Gastrocnemius medialis (tissue), 4 donors: ENCODE results near the gene SNX12. TPM values are rescaled to one million over a fixed set of nuclear protein-coding genes. Genes with fewer than 3 reads are reported as not detected.
"Not testable (repeated sequence)": the region's sequence is repeated elsewhere in the genome, so short reads cannot be mapped to it uniquely, and the experiment has no call there.

Source experiments
- ATAC-seq, 2 donors: fragments of 150-250 bp; one replicate each; pipeline ENCODE4 v1.9.1; 2016
- DNase-seq, 2 donors: peaks; one replicate each; pipeline ENCODE4 v3.0.0-alpha.2; 2019
- H3K27ac ChIP-seq, 4 donors: fragments of 200-600 bp; sonication (generic); 1 replicate in 1 of 4; 2 replicates in 3 of 4; pipeline ENCODE4 v1.5.1; 2016 to 2018; ENCODE audit warnings: mild to moderate bottlenecking in 2 of 4, moderate library complexity in 1 of 4
- H3K27me3 ChIP-seq, 3 donors: fragments of 200-600 bp; sonication (generic) in 2 of 3; 1 replicate in 1 of 3; 2 replicates in 2 of 3; pipeline versions ENCODE4 v1.5.1 to v1.6.0; 2016 to 2019; ENCODE audit warnings: mild to moderate bottlenecking in 1 of 3, moderate library complexity in 1 of 3
- H3K36me3 ChIP-seq, 2 donors: fragments of 200-600 bp; sonication (generic) in 1 of 2; one replicate each; pipeline ENCODE4 v1.5.1; 2017 to 2018
- H3K4me1 ChIP-seq, 2 donors: fragments of 200-600 bp; sonication (generic) in 1 of 2; one replicate each; pipeline ENCODE4 v1.5.1; 2016 to 2017; ENCODE audit warnings: mild to moderate bottlenecking in 2 of 2
- H3K4me3 ChIP-seq, 4 donors: fragments of 200-600 bp; sonication (generic) in 3 of 4; 1 replicate in 1 of 4; 2 replicates in 3 of 4; pipeline ENCODE4 v1.5.1; 2016 to 2019; ENCODE audit warnings: mild to moderate bottlenecking in 2 of 4
- H3K9me3 ChIP-seq, 3 donors: fragments of 200-600 bp; sonication (generic) in 2 of 3; 1 replicate in 1 of 3; 2 replicates in 2 of 3; pipeline ENCODE4 v1.5.1; 2016 to 2019
- CTCF ChIP-seq, 5 experiments: fragments of 450-650 bp in 3 of 5; fragments of 200-600 bp in 2 of 5; sonication (generic) in 2 of 5; IDR thresholded peaks in 4 of 5; conservative IDR thresholded peaks in 1 of 5; 1 replicate in 4 of 5; 2 replicates in 1 of 5; pipeline ENCODE4 v1.5.1; 2016 to 2019; ENCODE audit warnings: antibody characterized with exemption in 5 of 5, mild to moderate bottlenecking in 3 of 5, moderate library complexity in 3 of 5
- POLR2A ChIP-seq, 2 donors: fragments of 450-650 bp; IDR thresholded peaks; one replicate each; pipeline ENCODE4 v1.6.1; 2017; ENCODE audit warnings: antibody characterized with exemption in 2 of 2, mild to moderate bottlenecking in 2 of 2, moderate library complexity in 2 of 2
- in situ Hi-C, 4 donors: fragments of 200-750 bp; cut with MboI; loops; one replicate each; pipeline versions ENCODE4 v1.15.0 to v1.8.0; 2017; ENCODE audit warnings: low sequenced_read_pairs in 4 of 4
- intact Hi-C: fragments of 100-400 bp; cut with DNase I; formaldehyde crosslinking; loops from one replicate; pipeline ENCODE4 v1.15.1; 2023; ENCODE audit warnings: low total_unique reads
- total RNA-seq, 4 donors: library from RNA; depleted of rRNA; stranded (reverse); fragments of >200 nt; gene quantifications; one replicate each; pipeline versions ENCODE4 v1.1.0 to v1.2.3, GENCODE V29; 2016

SNX12 gene
- total RNA-seq, 4 donors from 2014 or later, result 31.7 to 66.9 (median 43.4) TPM

- no peaks in the 10 kb centered on the region for H3K36me3 ChIP-seq
- intact Hi-C loops (no loop called here), in situ Hi-C loops (no loop called here)
- DNase-seq (no peak), ATAC-seq (no peak)
- no peaks in the 10 kb centered on the region for H3K27me3 ChIP-seq
- no peak overlapping the region for H3K4me3 ChIP-seq
- TF ChIP-seq POLR2A (IDR thresholded peaks at IDR 0.05), result no peak
- no peak for TF ChIP-seq CTCF (IDR thresholded peaks at IDR 0.05 in 4 of 5, conservative IDR thresholded peaks at IDR 0.05 in 1 of 5)
- no peaks in the 10 kb centered on the region for H3K9me3 ChIP-seq
- H3K4me1 ChIP-seq, result no peaks in the 10 kb centered on the region
- no peak overlapping the region for H3K27ac ChIP-seq
Measured at GRCh38 chrX:71053217-71053621, 14.9 kb downstream of the SNX12 start.

GRCh38 chrX:71052721-71053120 lies 15.4 kb downstream of the SNX12 start:
- Histone ChIP-seq H3K36me3 (no peaks in the 10 kb centered on the region), H3K4me3 (no peak overlapping the region), H3K27ac (no peak overlapping the region), H3K27me3 (no peaks in the 10 kb centered on the region), H3K9me3 (no peaks in the 10 kb centered on the region), H3K4me1 (no peaks in the 10 kb centered on the region)
- DNase-seq (no peak), ATAC-seq (no peak)
- intact Hi-C loops (no loop called here), in situ Hi-C loops (no loop called here)
- TF ChIP-seq POLR2A (IDR thresholded peaks at IDR 0.05) (no peak), CTCF (IDR thresholded peaks at IDR 0.05 in 4 of 5, conservative IDR thresholded peaks at IDR 0.05 in 1 of 5) (no peak)

GRCh38 chrX:71047891-71048290 lies 20.2 kb downstream of the SNX12 start:
- H3K4me3 ChIP-seq, intact Hi-C loops, DNase-seq, H3K27me3 ChIP-seq, H3K27ac ChIP-seq, H3K9me3 ChIP-seq, H3K4me1 ChIP-seq, ATAC-seq, in situ Hi-C loops, H3K36me3 ChIP-seq: not testable (repeated sequence)

GRCh38 chrX:71017396-71017939 lies 50.7 kb downstream of the SNX12 start:
- TF ChIP-seq CTCF (IDR thresholded peaks at IDR 0.05 in 4 of 5, conservative IDR thresholded peaks at IDR 0.05 in 1 of 5), result no peak
- no peak for TF ChIP-seq POLR2A (IDR thresholded peaks at IDR 0.05)
- Histone ChIP-seq H3K27ac (no peak overlapping the region), H3K9me3 (no peaks in the 10 kb centered on the region), H3K27me3 (no peaks in the 10 kb centered on the region), H3K36me3 (no peaks in the 10 kb centered on the region), H3K4me1 (no peaks in the 10 kb centered on the region), H3K4me3 (no peak overlapping the region)
- DNase-seq (no peak), ATAC-seq (no peak)
- in situ Hi-C loops, result no loop called here
- intact Hi-C loops, result no loop called here

Other genes with a start within 250 kb of the SNX12 start
- gene TEX11, start 159.6 kb downstream of the SNX12 start, total RNA-seq, result not detected
- not detected for gene SLC7A3, start 137.2 kb downstream of the SNX12 start, total RNA-seq
- 10 to 100 TPM; 35.2 to 48.0 (median 41.8) TPM for gene FOXO4, start 27.5 kb upstream of the SNX12 start, total RNA-seq
- gene CXorf65, start 38.4 kb upstream of the SNX12 start, total RNA-seq, result not detected
- 1 to 10 TPM in 2 of 4 donors, under 1 TPM in 1, not detected in 1; 0.78 to 3.6 (median 1.3) TPM for gene IL2RG, start 43.2 kb upstream of the SNX12 start, total RNA-seq
- gene MED12, start 50.3 kb upstream of the SNX12 start, total RNA-seq, result 10 to 100 TPM; 11.8 to 25.5 (median 17.4) TPM
- under 1 TPM in 3 of 4 donors, not detected in 1; 0.31 to 0.39 (median 0.31) TPM for gene NLGN3, start 76.5 kb upstream of the SNX12 start, total RNA-seq
- gene GJB1, start 154.9 kb upstream of the SNX12 start, total RNA-seq, result under 1 TPM in 2 of 4 donors, not detected in 2; 0.24 to 0.80 TPM
- gene ZMYM3, start 185.8 kb upstream of the SNX12 start, total RNA-seq, result 10 to 100 TPM in 1 of 4 donors, 1 to 10 TPM in 3; 7.1 to 10.2 (median 8.9) TPM
- 100 to 1,000 TPM in 1 of 4 donors, 10 to 100 TPM in 3; 90.5 to 101 (median 92.9) TPM for gene NONO, start 215.3 kb upstream of the SNX12 start, total RNA-seq
- 10 to 100 TPM in 1 of 4 donors, 1 to 10 TPM in 3; 2.4 to 17.1 (median 5.4) TPM for gene ITGB1BP2, start 233.4 kb upstream of the SNX12 start, total RNA-seq